GM19239 (cell line): ENCODE measurements around the gene ANO9.
"Not testable (repeated sequence)": the region's sequence is repeated elsewhere in the genome, so short reads cannot be mapped to it uniquely, and the experiment has no call there.

ENCODE experiments used
- DNase-seq: peaks from one replicate; pipeline ENCODE4 v3.0.0; 2011; ENCODE audit warnings: low spot score; ENCODE audit not compliant: insufficient read length
- FAIRE-seq: peaks from 2 replicates; lab custom pipeline; 2011; peaks lifted over from hg19 to GRCh38; lab: Jason Lieb, UNC

Gene ANO9

GRCh38 chr11:391117-392017 is 50.4 kb downstream of the ANO9 start:
- no peak for FAIRE-seq
- DNase-seq, result no peak

GRCh38 chr11:390175-390574 is 51.6 kb downstream of the ANO9 start:
- FAIRE-seq, result no peak
- DNase-seq, result no peak

GRCh38 chr11:389369-389768 is 52.4 kb downstream of the ANO9 start:
- not testable (repeated sequence) for DNase-seq, FAIRE-seq

GRCh38 chr11:387193-387793 is 54.5 kb downstream of the ANO9 start:
- FAIRE-seq, result no peak
- DNase-seq, result no peak

GRCh38 chr11:386483-386882 is 55.3 kb downstream of the ANO9 start:
- DNase-seq (no peak), FAIRE-seq (no peak)

GRCh38 chr11:385594-386351 is 56.0 kb downstream of the ANO9 start:
- FAIRE-seq (no peak), DNase-seq (no peak)

GRCh38 chr11:384511-384910 is 57.3 kb downstream of the ANO9 start:
- FAIRE-seq (no peak), DNase-seq (no peak)

- FAIRE-seq (no peak), DNase-seq (no peak)
These were observed 58.4 kb downstream of the ANO9 start for GRCh38 chr11:383431-383830.

- DNase-seq (no peak), FAIRE-seq (no peak)
These were observed 59.7 kb downstream of the ANO9 start for GRCh38 chr11:382081-382629.

GRCh38 chr11:381501-382072 is 60.2 kb downstream of the ANO9 start:
- no peak for DNase-seq
- no peak for FAIRE-seq

GRCh38 chr11:380996-381395 is 60.8 kb downstream of the ANO9 start:
- no peak for FAIRE-seq
- DNase-seq, result no peak

- no peak for DNase-seq
- FAIRE-seq, result no peak
These were observed 61.3 kb downstream of the ANO9 start for GRCh38 chr11:380491-380890.

GRCh38 chr11:380095-380480 is 61.7 kb downstream of the ANO9 start:
- FAIRE-seq (no peak), DNase-seq (no peak)

- DNase-seq, result no peak
- no peak for FAIRE-seq
These were observed 62.4 kb downstream of the ANO9 start for GRCh38 chr11:379205-380094.

GRCh38 chr11:377883-378500 is 63.8 kb downstream of the ANO9 start:
- FAIRE-seq, result no peak

GRCh38 chr11:377174-377865 is 64.5 kb downstream of the ANO9 start:
- DNase-seq (no peak), FAIRE-seq (no peak)

More at GRCh38 chr11:377883-378500, 63.8 kb downstream of the ANO9 start:
- no peak for DNase-seq

- DNase-seq (no peak), FAIRE-seq (no peak)
These were observed 65.2 kb downstream of the ANO9 start for GRCh38 chr11:376531-377173.
